K562 (cell line): ENCODE measurements around the gene LCTL. TPM values are rescaled to one million over a fixed set of nuclear protein-coding genes. Genes with fewer than 3 reads are reported as not detected.

ENCODE experiments used
- ARID3B ChIP-seq: fragments of 250-450 bp; sonication (Bioruptor Pico); IDR thresholded peaks from 2 replicates; pipeline ENCODE4 v1.4.0; 2020; ENCODE audit warnings: borderline replicate concordance
- ATF7 ChIP-seq: fragments of 450-650 bp; IDR thresholded peaks from 2 replicates; pipeline ENCODE4 v1.7.1; 2014; ENCODE audit warnings: mild to moderate bottlenecking, moderate library complexity
- CREB1 ChIP-seq, 2 experiments: sonication (generic) in 1 of 2; formaldehyde crosslinking in 1 of 2; IDR thresholded peaks; 2 replicates each; pipeline versions ENCODE4 v1.6.1 to v1.8.0; 2012 to 2022; ENCODE audit warnings: inconsistent platforms in 1 of 2, mild to moderate bottlenecking in 1 of 2, missing genetic modification reagents in 1 of 2, moderate library complexity in 1 of 2
- CREM ChIP-seq: IDR thresholded peaks from 2 replicates; pipeline ENCODE4 v1.6.1; 2014; ENCODE audit warnings: antibody characterized with exemption, low read depth
- CTBP1 ChIP-seq: fragments of 450-650 bp; IDR thresholded peaks from 2 replicates; pipeline ENCODE4 v1.6.1; 2016; ENCODE audit warnings: borderline replicate concordance
- CTCFL ChIP-seq: IDR thresholded peaks from 2 replicates; pipeline ENCODE4 v1.6.1; 2011; ENCODE audit warnings: borderline replicate concordance, low read depth, mild to moderate bottlenecking, moderate library complexity, low read length; ENCODE audit not compliant: insufficient read depth, poor library complexity, severe bottlenecking
- ETS1 ChIP-seq: conservative IDR thresholded peaks from 2 replicates; pipeline ENCODE4 v1.6.1; 2011; ENCODE audit warnings: low read depth, mild to moderate bottlenecking, low read length; ENCODE audit not compliant: control insufficient read depth
- MNT ChIP-seq, 2 experiments: fragments of 450-650 bp; conservative IDR thresholded peaks; 2 replicates each; pipeline ENCODE4 v1.6.1; 2017; ENCODE audit warnings: mild to moderate bottlenecking in 2 of 2, moderate library complexity in 2 of 2
- NR3C1 ChIP-seq: sonication (generic); formaldehyde crosslinking; IDR thresholded peaks from 2 replicates; pipeline ENCODE4 v1.8.1; 2022; ENCODE audit warnings: missing genetic modification reagents
- RAD21 ChIP-seq, 2 experiments: fragments of 250-450 bp in 1 of 2; fragments of 450-650 bp in 1 of 2; sonication (Bioruptor Pico) in 1 of 2; formaldehyde crosslinking in 1 of 2; IDR thresholded peaks in 1 of 2; conservative IDR thresholded peaks in 1 of 2; 2 replicates each; pipeline versions ENCODE4 v1.4.0 to v1.8.0; 2020 to 2022; ENCODE audit warnings: mild to moderate bottlenecking in 2 of 2, moderate library complexity in 1 of 2
- TFE3 ChIP-seq: fragments of 450-650 bp; formaldehyde crosslinking; IDR thresholded peaks from 2 replicates; pipeline ENCODE4 v1.4.0; 2020; ENCODE audit warnings: mild to moderate bottlenecking, mixed read lengths
- THRB ChIP-seq: fragments of 450-650 bp; formaldehyde crosslinking; conservative IDR thresholded peaks from 2 replicates; pipeline ENCODE4 v1.4.0; 2022; ENCODE audit warnings: mild to moderate bottlenecking, missing genetic modification characterization
- ZNF384 ChIP-seq: IDR thresholded peaks from 2 replicates; pipeline ENCODE4 v1.6.1; 2012; ENCODE audit warnings: low read depth, low read length, improper control_type of control experiment
- ZNF41 ChIP-seq: fragments of 250-450 bp; sonication (Bioruptor Pico); conservative IDR thresholded peaks from 2 replicates; pipeline ENCODE4 v1.4.0; 2020; ENCODE audit warnings: mild to moderate bottlenecking
- ZNF644 ChIP-seq: fragments of 200-800 bp; sonication (Bioruptor generic); IDR thresholded peaks from 2 replicates; pipeline ENCODE4 v1.6.1; 2016; ENCODE audit warnings: low read depth, missing genetic modification characterization, missing compliant biosample characterization
- polyA plus RNA-seq, 8 experiments: library from polyadenylated mRNA; depleted of rRNA in 4 of 8; stranded (reverse) in 5 of 8; unstranded in 3 of 8; fragments of >200 nt; fragmentation: Nextera tagmentation in 2 of 8; fragmentation: Illumina TruSeq in 1 of 8; extraction: Ambion mirVana in 2 of 8; extraction: Trizol in 1 of 8; gene quantifications; 2 replicates each; pipeline versions ENCODE4 v1.2.1 to v1.2.3, GENCODE V29; 2011 to 2014; ENCODE audit warnings: inconsistent platforms in 1 of 8, missing spikeins in 1 of 8
- total RNA-seq, 7 experiments: library from RNA; depleted of rRNA in 6 of 7; stranded (reverse); fragments of >200 nt in 6 of 7; fragmentation: Illumina TruSeq in 2 of 7; extraction: Trizol in 2 of 7; gene quantifications; 2 replicates each; pipeline versions ENCODE4 v1.2.1 to v1.2.3, GENCODE V29; 2011 to 2021; ENCODE audit warnings: low replicate concordance in 1 of 7

Gene LCTL
- total and polyA plus RNA-seq, 9 of the 15 experiments (the other 6 are each of a cell fraction or from before 2014, with no cell fraction given), result 0.08 to 0.31 (median 0.17) TPM; not detected in 6

GRCh38 chr15:66566963-66567531 lies 1.2 kb upstream of the LCTL start (continued):
- TF ChIP-seq CTBP1, result peak; percentile 40; the same call in 1 of the 2 replicates
- TF ChIP-seq ARID3B (CRISPR knock-in tag), result no peak
- peak in 1 of 2 experiments; percentile 49; a peak in 2 of 4 replicates for TF ChIP-seq RAD21 (CRISPR knock-in tag; conservative IDR thresholded peaks at IDR 0.05 in 1 of 2, IDR thresholded peaks at IDR 0.05 in 1 of 2)
- TF ChIP-seq CTCFL, result peak; percentile 26
- TF ChIP-seq TFE3 (CRISPR knock-in tag), result no peak
- no peak for TF ChIP-seq ZNF41 (CRISPR knock-in tag)
- TF ChIP-seq ZNF384, result 0 out of 2 replicates have a peak, but pooled peaks have one; percentile 16
- no peak for TF ChIP-seq THRB
- TF ChIP-seq MNT (conservative IDR thresholded peaks at IDR 0.05), result no peak
- TF ChIP-seq CREB1 (IDR thresholded peaks at IDR 0.05), result no peak
- TF ChIP-seq CREB1 (CRISPR knock-in tag; IDR thresholded peaks at IDR 0.05), result no peak
- peak; percentile 31; the same call in 1 of the 2 replicates for TF ChIP-seq ATF7
- TF ChIP-seq NR3C1, result no peak
- peak; percentile 28; the same call in 1 of the 2 replicates for TF ChIP-seq CREM
- no peak for TF ChIP-seq ETS1
- TF ChIP-seq ZNF644, result no peak
